Skeletal muscle tissue (tissue), 4 donors: ENCODE data around the gene UMOD. TPM values are rescaled to one million over a fixed set of nuclear protein-coding genes. Genes with fewer than 3 reads are reported as not detected.
"Not testable (repeated sequence)": the region's sequence is repeated elsewhere in the genome, so short reads cannot be mapped to it uniquely, and the experiment has no call there.

Experiments
- H3K27ac ChIP-seq: one replicate; pipeline ENCODE4 v1.7.0; 2013; ENCODE audit warnings: mild to moderate bottlenecking, low read depth, low read length, inconsistent platforms
- H3K27me3 ChIP-seq, 3 donors: one replicate each; pipeline ENCODE4 v1.7.0; 2013; ENCODE audit warnings: low read length in 3 of 3; ENCODE audit not compliant: control insufficient read depth in 3 of 3, insufficient read depth in 3 of 3
- H3K36me3 ChIP-seq, 3 donors: one replicate each; pipeline ENCODE4 v1.7.0; 2013; ENCODE audit warnings: low read length in 3 of 3; ENCODE audit not compliant: control insufficient read depth in 3 of 3, insufficient read depth in 3 of 3
- H3K4me1 ChIP-seq, 3 donors: one replicate each; pipeline ENCODE4 v1.7.0; 2013; ENCODE audit warnings: low read length in 3 of 3, mild to moderate bottlenecking in 3 of 3; ENCODE audit not compliant: control insufficient read depth in 3 of 3, insufficient read depth in 3 of 3
- H3K4me3 ChIP-seq, 3 donors: one replicate each; pipeline ENCODE4 v1.7.0; 2013; ENCODE audit warnings: low read length in 3 of 3
- H3K9ac ChIP-seq, 3 donors: one replicate each; pipeline ENCODE4 v1.7.0; 2013; ENCODE audit warnings: low read length in 3 of 3, mild to moderate bottlenecking in 3 of 3, moderate library complexity in 2 of 3, low read depth in 1 of 3
- H3K9me3 ChIP-seq, 3 donors: one replicate each; pipeline ENCODE4 v1.7.0; 2013; ENCODE audit warnings: low read length in 3 of 3; ENCODE audit not compliant: control insufficient read depth in 3 of 3
- total RNA-seq: library from RNA; depleted of rRNA; stranded (reverse); fragments of >200 nt; gene quantifications from one replicate; pipeline ENCODE4 v1.2.3, GENCODE V29; 2014
- donor health status: Osteomylitis.

The UMOD gene
- total RNA-seq, 1 donor from 2014 or later, result not detected

DNA sequence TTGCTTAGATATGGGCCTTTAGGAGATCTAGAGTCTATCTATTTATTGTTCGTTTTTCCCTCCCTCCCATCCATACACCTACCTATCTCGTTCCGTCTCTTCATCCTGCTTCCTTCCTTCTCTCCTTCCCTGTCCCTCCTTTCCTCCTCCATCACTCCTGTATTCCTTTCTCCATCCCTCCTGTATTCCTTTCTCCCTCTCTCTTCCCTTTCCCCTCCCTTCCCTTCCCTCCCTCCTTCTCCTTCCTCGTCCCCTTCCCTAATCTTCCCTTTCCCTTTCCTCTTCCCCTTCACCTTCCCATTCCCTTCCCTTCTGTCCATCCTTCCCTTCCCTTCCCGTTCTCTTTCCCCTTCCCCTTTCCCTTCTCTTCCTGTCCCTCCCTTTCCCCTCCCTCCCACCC lies 35.8 kb downstream of the UMOD start:
- H3K27ac ChIP-seq, result no peak overlapping the region
- H3K4me3 ChIP-seq, result no peak overlapping the region
- H3K9ac ChIP-seq, result no peak overlapping the region
- H3K9me3 ChIP-seq, result no peaks in the 10 kb centered on the region
- no peaks in the 10 kb centered on the region for H3K4me1 ChIP-seq
- H3K36me3 ChIP-seq, result no peaks in the 10 kb centered on the region
- H3K27me3 ChIP-seq, result peaks cover 0 to 4% (median 0%) of the 10 kb centered on the region in 3 donors

DNA sequence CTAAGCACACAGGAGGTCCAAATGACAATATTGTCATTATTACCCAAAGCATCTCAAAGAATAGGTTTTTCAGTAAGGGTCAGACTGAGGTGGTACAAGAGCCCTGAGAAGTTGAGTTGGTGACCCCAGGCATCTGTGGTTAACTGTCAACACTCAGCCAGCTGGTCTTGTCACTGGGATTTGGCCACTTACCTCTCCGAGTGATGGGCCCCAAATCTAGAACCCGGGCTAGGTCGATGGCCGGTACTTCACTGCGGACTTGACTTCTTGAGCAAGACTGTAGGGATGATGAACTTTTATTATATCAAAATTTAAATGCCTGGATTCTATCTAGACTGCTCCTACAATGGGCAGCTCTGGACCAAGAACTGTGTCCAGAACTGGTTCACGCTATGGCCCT lies 36.8 kb downstream of the UMOD start:
- Histone ChIP-seq H3K9me3 (peaks cover 0 to 2% (median 0%) of the 10 kb centered on the region in 3 donors), H3K27me3 (peaks cover 0 to 4% (median 0%) of the 10 kb centered on the region in 3 donors), H3K4me1 (no peaks in the 10 kb centered on the region), H3K27ac (no peak overlapping the region), H3K4me3 (no peak overlapping the region), H3K9ac (no peak overlapping the region), H3K36me3 (no peaks in the 10 kb centered on the region)

DNA sequence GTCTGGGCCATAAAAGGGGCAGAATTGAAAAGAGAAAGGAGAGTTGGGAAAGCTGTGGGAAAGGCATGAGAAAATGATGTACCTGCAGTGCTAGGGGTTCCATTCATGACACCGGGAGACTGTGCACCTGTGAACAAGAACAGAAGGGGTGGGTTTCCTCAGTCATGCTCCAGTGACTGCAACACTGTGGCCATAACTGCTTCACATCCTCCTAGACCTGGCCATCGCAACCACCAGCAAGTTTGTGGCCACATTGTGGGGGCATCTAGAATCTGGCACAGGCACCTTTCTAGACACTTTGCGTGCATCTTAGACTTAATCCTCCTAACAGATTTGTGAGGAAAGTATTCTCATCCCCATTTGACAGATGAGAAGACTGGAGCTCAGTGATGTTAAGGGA lies 37.9 kb downstream of the UMOD start:
- Histone ChIP-seq H3K27ac (no peak overlapping the region), H3K4me1 (no peaks in the 10 kb centered on the region), H3K4me3 (no peak overlapping the region), H3K27me3 (peaks cover 0 to 4% (median 0%) of the 10 kb centered on the region in 3 donors), H3K36me3 (no peaks in the 10 kb centered on the region), H3K9me3 (peaks cover 0 to 2% (median 0%) of the 10 kb centered on the region in 3 donors), H3K9ac (no peak overlapping the region)

DNA sequence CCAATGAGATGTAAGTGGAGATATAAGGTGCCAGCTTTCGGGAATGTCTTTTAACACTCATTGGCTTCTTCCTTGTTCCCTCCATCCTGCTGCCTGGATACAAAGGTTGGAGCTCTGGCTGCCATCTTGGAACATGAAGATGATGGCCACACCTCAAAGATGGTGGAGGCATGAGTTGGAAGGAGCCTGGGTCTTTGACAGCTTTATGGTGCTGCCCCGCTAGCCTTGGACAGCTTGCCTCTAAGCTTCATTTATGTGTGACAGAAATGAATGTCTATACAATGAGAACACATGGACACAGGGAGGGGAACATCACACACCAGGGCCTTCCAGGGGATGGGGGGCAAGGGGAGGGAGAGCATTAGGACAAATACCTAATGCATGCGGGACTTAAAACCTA lies 38.8 kb downstream of the UMOD start:
- no peaks in the 10 kb centered on the region for H3K4me1 ChIP-seq
- H3K27me3 ChIP-seq, result peaks cover 0 to 4% (median 0%) of the 10 kb centered on the region in 3 donors
- H3K9ac ChIP-seq, result no peak overlapping the region
- peaks cover 0 to 2% (median 0%) of the 10 kb centered on the region in 3 donors for H3K9me3 ChIP-seq
- no peak overlapping the region for H3K4me3 ChIP-seq
- H3K27ac ChIP-seq, result no peak overlapping the region
- H3K36me3 ChIP-seq, result no peaks in the 10 kb centered on the region

DNA sequence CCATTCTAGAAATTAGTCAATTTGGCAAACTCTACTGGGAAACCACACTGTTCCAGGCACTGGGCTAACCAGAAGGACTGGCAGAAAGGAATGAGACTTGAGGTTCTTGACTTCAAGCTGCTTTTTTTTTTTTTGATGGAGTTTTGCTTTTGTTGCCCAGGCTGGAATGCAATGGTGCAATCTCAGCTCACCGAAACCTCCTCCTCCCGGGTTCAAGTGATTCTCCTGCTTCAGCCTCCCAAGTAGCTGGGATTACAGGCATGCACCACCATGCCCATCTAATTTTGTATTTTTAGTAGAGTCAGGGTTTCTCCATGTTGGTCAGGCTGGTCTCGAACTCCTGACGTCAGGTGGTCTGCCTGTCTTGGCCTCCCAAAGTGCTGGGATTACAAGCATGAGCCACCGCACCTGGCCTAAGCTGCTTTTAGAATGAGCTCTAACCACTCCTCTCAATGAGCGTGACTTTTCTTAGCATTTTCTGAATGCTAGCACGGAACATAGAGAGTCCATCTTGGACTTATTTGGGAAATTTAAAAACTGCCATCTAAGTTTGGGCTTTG lies 39.9 kb downstream of the UMOD start:
- H3K27ac ChIP-seq, H3K9ac ChIP-seq, H3K27me3 ChIP-seq, H3K9me3 ChIP-seq, H3K4me1 ChIP-seq, H3K36me3 ChIP-seq, H3K4me3 ChIP-seq: not testable (repeated sequence)

DNA sequence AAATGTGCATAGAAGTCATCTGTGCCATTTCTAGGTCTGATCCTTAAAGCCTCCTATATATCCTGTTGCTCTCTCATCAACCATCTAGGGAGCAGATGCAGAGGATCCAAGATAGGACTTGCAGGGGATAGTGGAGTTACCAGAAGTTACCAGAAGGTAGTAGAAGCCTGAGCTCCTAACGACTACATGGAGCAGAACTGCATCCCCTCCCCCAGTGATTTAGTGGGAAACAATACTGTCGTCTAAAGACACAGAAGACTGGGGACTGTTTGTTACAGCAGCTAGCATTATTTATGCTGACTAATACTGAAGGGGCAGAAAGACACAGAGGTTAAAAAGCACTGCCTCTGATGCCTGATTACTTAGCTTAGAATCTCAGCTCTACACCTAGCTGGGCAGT lies 41.0 kb downstream of the UMOD start:
- Histone ChIP-seq H3K27me3 (no peaks in the 10 kb centered on the region), H3K4me3 (no peak overlapping the region), H3K9ac (no peak overlapping the region), H3K27ac (no peak overlapping the region), H3K36me3 (no peaks in the 10 kb centered on the region), H3K4me1 (no peaks in the 10 kb centered on the region), H3K9me3 (peaks cover 0 to 2% (median 0%) of the 10 kb centered on the region in 3 donors)

DNA sequence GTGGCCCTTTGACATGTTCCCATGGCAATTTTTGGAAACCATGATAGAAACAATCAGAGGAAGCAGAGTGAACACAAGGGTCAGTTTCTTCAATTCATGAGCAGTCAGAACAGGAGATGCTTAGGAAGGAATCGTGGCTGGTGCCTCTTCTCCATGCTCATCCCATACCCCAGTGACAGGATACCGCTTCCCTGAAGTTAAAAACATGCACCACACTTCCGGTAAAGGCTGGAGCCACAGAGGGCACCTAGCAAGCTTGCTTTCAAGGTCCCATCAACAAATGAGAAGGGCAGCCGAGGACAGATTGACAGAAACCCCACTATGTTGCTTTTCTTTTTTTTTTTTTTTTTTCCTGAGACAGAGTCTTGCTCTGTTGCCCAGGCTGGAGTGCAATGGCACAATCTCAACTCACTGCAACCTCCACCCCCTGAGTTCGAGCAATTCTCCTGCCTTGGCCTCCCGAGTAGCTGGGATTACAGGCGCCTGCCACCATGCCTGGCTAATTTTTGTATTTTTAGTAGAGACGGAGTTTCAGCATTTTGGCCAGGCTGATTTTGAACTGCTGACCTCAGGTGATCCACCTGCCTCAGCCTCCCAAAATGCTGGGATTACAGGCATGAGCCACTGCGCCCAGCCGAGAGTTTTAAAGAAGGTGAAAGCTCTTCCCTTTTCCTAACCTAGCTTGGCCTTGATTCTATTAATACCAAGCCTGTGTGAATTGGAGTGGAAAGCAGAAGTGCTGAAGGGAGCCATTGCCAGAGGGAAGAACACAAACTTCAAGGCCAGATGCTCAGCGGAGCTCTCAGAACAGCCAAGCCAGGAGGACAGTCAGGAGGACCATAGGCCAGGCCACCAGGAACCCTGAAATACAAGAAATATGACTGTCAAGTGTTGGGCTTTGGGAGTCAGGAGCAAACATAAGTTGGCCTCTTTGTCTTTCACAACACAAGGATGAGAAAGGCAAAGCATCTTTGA lies 41.8 kb downstream of the UMOD start:
- no peaks in the 10 kb centered on the region for H3K4me1 ChIP-seq
- H3K27me3 ChIP-seq, result no peaks in the 10 kb centered on the region
- H3K27ac ChIP-seq, result no peak overlapping the region
- no peak overlapping the region for H3K9ac ChIP-seq
- H3K9me3 ChIP-seq, result peaks cover 0 to 2% (median 0%) of the 10 kb centered on the region in 3 donors
- no peaks in the 10 kb centered on the region for H3K36me3 ChIP-seq
- no peak overlapping the region for H3K4me3 ChIP-seq

DNA sequence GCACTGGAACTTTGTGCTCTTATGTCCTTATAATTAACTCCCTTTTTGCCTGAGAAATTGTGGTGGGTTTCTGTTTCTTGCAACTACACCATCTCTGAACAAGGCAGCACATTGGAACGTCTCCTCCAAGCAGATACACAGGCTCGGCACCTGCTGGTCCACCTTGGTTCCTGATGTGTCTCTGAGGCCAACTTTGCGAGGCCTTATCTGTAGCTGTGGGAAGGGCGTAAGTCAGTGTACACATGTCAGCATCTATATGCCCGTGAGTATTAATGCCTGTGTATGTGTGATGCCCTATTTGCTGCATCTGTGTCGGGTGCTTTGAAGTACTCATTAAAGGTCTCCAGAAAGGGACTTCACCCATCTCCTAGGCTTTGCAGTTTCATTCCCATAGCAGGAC lies 42.7 kb downstream of the UMOD start:
- H3K27me3 ChIP-seq, result no peaks in the 10 kb centered on the region
- no peak overlapping the region for H3K27ac ChIP-seq
- H3K4me3 ChIP-seq, result no peak overlapping the region
- no peak overlapping the region for H3K9ac ChIP-seq
- peaks cover 0 to 2% (median 0%) of the 10 kb centered on the region in 3 donors for H3K9me3 ChIP-seq
- no peaks in the 10 kb centered on the region for H3K4me1 ChIP-seq
- H3K36me3 ChIP-seq, result no peaks in the 10 kb centered on the region

DNA sequence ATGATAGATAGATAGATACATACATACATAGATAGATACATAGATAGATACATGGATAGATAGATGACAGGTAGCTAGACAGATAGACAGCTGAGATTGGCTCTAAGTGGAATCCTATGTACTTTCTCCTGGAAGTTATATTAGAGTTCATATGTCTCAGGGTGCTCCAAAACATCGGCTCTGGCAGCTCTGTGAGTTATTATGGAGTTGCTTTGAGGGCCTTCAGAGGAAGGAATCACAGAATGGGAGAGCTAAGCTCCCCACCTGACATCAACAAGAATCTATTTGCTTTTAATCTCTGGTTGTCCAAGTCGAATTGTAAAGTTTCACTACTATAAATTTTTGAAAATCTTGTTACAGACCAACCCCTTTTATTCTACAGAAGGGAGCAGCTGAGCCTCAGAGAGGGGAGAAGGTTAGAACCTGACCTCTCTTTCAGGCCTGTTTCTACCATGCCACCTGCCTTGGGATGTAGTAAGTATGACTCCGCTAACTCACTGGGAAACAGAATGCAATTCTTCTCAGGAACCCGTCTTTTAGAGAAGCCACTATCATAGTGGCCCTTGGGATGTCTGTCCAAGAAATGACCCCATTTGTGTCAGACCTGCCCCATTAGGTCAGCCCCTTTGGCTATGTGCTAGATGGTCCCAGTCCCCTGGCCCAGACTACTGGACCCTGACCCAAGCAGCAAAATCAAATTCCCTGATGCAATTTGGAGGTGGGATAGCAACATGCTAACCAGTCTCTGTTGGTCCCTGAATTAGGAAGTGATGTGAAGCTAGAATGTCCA lies 43.5 kb downstream of the UMOD start:
- H3K4me1 ChIP-seq, result no peaks in the 10 kb centered on the region
- no peaks in the 10 kb centered on the region for H3K36me3 ChIP-seq
- no peak overlapping the region for H3K27ac ChIP-seq
- no peaks in the 10 kb centered on the region for H3K27me3 ChIP-seq
- H3K4me3 ChIP-seq, result no peak overlapping the region
- no peak overlapping the region for H3K9ac ChIP-seq
- H3K9me3 ChIP-seq, result peaks cover 0 to 2% (median 0%) of the 10 kb centered on the region in 3 donors
